Measurements from ENCODE around the gene FCRL5.

The FCRL5 gene

GRCh38 chr1:157496121-157496526, 56.2 kb downstream of the FCRL5 start:
- in situ Hi-C loops (cut with MboI; ENCODE audit: low pct_unique_long_range_greater_than_20kb, low sequenced_read_pairs) = loop anchor here (10.0 kb wide), 1 partner anchor 301 kb away; no protein-coding TSS in a partner anchor
- peak; percentile 65 for DNase-seq

- in situ Hi-C loops (cut with MboI; ENCODE audit: low pct_unique_long_range_greater_than_20kb, low sequenced_read_pairs) = loop anchor here (10.0 kb wide), 1 partner anchor 300 kb away; no protein-coding TSS in a partner anchor
- DNase-seq = no peak
These were observed 57.0 kb downstream of the FCRL5 start for GRCh38 chr1:157495285-157495684.

GRCh38 chr1:157494093-157494492, 58.2 kb downstream of the FCRL5 start:
- in situ Hi-C loops (cut with MboI; ENCODE audit: low pct_unique_long_range_greater_than_20kb, low sequenced_read_pairs) = loop anchor here (10.0 kb wide), 1 partner anchor 299 kb away; no protein-coding TSS in a partner anchor
- DNase-seq = no peak

GRCh38 chr1:157490467-157491165, 61.7 kb downstream of the FCRL5 start:
- in situ Hi-C loops (cut with MboI; ENCODE audit: low pct_unique_long_range_greater_than_20kb, low sequenced_read_pairs) = loop anchor here (10.0 kb wide), 1 partner anchor 296 kb away; no protein-coding TSS in a partner anchor

GRCh38 chr1:157488156-157488555, 64.2 kb downstream of the FCRL5 start:
- in situ Hi-C loops (cut with MboI; ENCODE audit: low pct_unique_long_range_greater_than_20kb, low sequenced_read_pairs) = loop anchor here (10.0 kb wide), 1 partner anchor 113 kb away; no protein-coding TSS in a partner anchor
- DNase-seq = no peak

More at GRCh38 chr1:157490467-157491165, 61.7 kb downstream of the FCRL5 start:
- DNase-seq = peak; percentile 78

GRCh38 chr1:157487504-157487903, 64.8 kb downstream of the FCRL5 start:
- in situ Hi-C loops (cut with MboI; ENCODE audit: low pct_unique_long_range_greater_than_20kb, low sequenced_read_pairs) = loop anchor here (10.0 kb wide), 1 partner anchor 113 kb away; no protein-coding TSS in a partner anchor
- peak; percentile 68 for DNase-seq

- in situ Hi-C loops (cut with MboI; ENCODE audit: low pct_unique_long_range_greater_than_20kb, low sequenced_read_pairs) = loop anchor here (10.0 kb wide), 1 partner anchor 112 kb away; no protein-coding TSS in a partner anchor
- DNase-seq = peak; percentile 47
These were observed 65.2 kb downstream of the FCRL5 start for GRCh38 chr1:157487096-157487495.

- in situ Hi-C loops (cut with MboI; ENCODE audit: low pct_unique_long_range_greater_than_20kb, low sequenced_read_pairs) = loop anchor here (10.0 kb wide), 1 partner anchor 112 kb away; no protein-coding TSS in a partner anchor
- peak; percentile 28 for DNase-seq
These were observed 65.9 kb downstream of the FCRL5 start for GRCh38 chr1:157486400-157486799.

GRCh38 chr1:157485793-157486192, 66.5 kb downstream of the FCRL5 start:
- DNase-seq = no peak
- in situ Hi-C loops (cut with MboI; ENCODE audit: low pct_unique_long_range_greater_than_20kb, low sequenced_read_pairs) = loop anchor here (10.0 kb wide), 1 partner anchor 111 kb away; no protein-coding TSS in a partner anchor

GRCh38 chr1:157484573-157484972, 67.7 kb downstream of the FCRL5 start:
- DNase-seq = no peak
- in situ Hi-C loops (cut with MboI; ENCODE audit: low pct_unique_long_range_greater_than_20kb, low sequenced_read_pairs) = loop anchor here (10.0 kb wide), 1 partner anchor 110 kb away; no protein-coding TSS in a partner anchor

GRCh38 chr1:157483635-157484034, 68.7 kb downstream of the FCRL5 start:
- in situ Hi-C loops (cut with MboI; ENCODE audit: low pct_unique_long_range_greater_than_20kb, low sequenced_read_pairs) = loop anchor here (10.0 kb wide), 1 partner anchor 109 kb away; no protein-coding TSS in a partner anchor
- DNase-seq = no peak

- in situ Hi-C loops (cut with MboI; ENCODE audit: low pct_unique_long_range_greater_than_20kb, low sequenced_read_pairs) = loop anchor here (10.0 kb wide), 1 partner anchor 108 kb away; no protein-coding TSS in a partner anchor
These were observed 69.6 kb downstream of the FCRL5 start for GRCh38 chr1:157482717-157483116.

GRCh38 chr1:157482174-157482573, 70.1 kb downstream of the FCRL5 start:
- no peak for DNase-seq
- in situ Hi-C loops (cut with MboI; ENCODE audit: low pct_unique_long_range_greater_than_20kb, low sequenced_read_pairs) = loop anchor here (10.0 kb wide), 1 partner anchor 107 kb away; no protein-coding TSS in a partner anchor

More at GRCh38 chr1:157482717-157483116, 69.6 kb downstream of the FCRL5 start:
- DNase-seq = no peak

- no peak for DNase-seq
- in situ Hi-C loops (cut with MboI; ENCODE audit: low pct_unique_long_range_greater_than_20kb, low sequenced_read_pairs) = no loop called here
These were observed 74.3 kb downstream of the FCRL5 start for GRCh38 chr1:157478030-157478429.

- in situ Hi-C loops (cut with MboI; ENCODE audit: low pct_unique_long_range_greater_than_20kb, low sequenced_read_pairs) = no loop called here
- no peak for DNase-seq
These were observed 74.9 kb downstream of the FCRL5 start for GRCh38 chr1:157477419-157477818.

GRCh38 chr1:157472959-157473358, 79.4 kb downstream of the FCRL5 start:
- in situ Hi-C loops (cut with MboI; ENCODE audit: low pct_unique_long_range_greater_than_20kb, low sequenced_read_pairs) = no loop called here
- DNase-seq = no peak

GRCh38 chr1:157472056-157472701, 80.1 kb downstream of the FCRL5 start:
- in situ Hi-C loops (cut with MboI; ENCODE audit: low pct_unique_long_range_greater_than_20kb, low sequenced_read_pairs) = no loop called here
- no peak for DNase-seq

- in situ Hi-C loops (cut with MboI; ENCODE audit: low pct_unique_long_range_greater_than_20kb, low sequenced_read_pairs) = no loop called here
- DNase-seq = no peak
These were observed 80.8 kb downstream of the FCRL5 start for GRCh38 chr1:157471531-157471930.

GRCh38 chr1:157469752-157470675, 82.3 kb downstream of the FCRL5 start:
- in situ Hi-C loops (cut with MboI; ENCODE audit: low pct_unique_long_range_greater_than_20kb, low sequenced_read_pairs) = no loop called here
- peak; percentile 23 for DNase-seq
